Rectal smooth muscle tissue (tissue), 1 donor: ENCODE data around the gene UBE2O.

Experiments
- H3K27ac ChIP-seq: one replicate; pipeline ENCODE4 v1.7.0; 2013; ENCODE audit warnings: low read depth, low read length, inconsistent platforms
- H3K27me3 ChIP-seq: one replicate; pipeline ENCODE4 v1.7.0; 2013; ENCODE audit warnings: low read length; ENCODE audit not compliant: control insufficient read depth, insufficient read depth
- H3K36me3 ChIP-seq: one replicate; pipeline ENCODE4 v1.7.0; 2013; ENCODE audit warnings: low read length; ENCODE audit not compliant: control insufficient read depth, insufficient read depth
- H3K4me1 ChIP-seq: one replicate; pipeline ENCODE4 v1.7.0; 2013; ENCODE audit warnings: low read length; ENCODE audit not compliant: control insufficient read depth, insufficient read depth
- H3K4me3 ChIP-seq: one replicate; pipeline ENCODE4 v1.7.0; 2013; ENCODE audit warnings: low read length
- H3K9ac ChIP-seq: one replicate; pipeline ENCODE4 v1.7.0; 2013; ENCODE audit warnings: low read length

The UBE2O gene

GRCh38 chr17:76395980-76396379 lies 57.0 kb downstream of the UBE2O start:
- Histone ChIP-seq H3K36me3 (peaks cover 37% of the 10 kb centered on the region), H3K9ac (no peak overlapping the region), H3K4me1 (no peaks in the 10 kb centered on the region), H3K4me3 (no peak overlapping the region), H3K27ac (no peak overlapping the region), H3K27me3 (no peaks in the 10 kb centered on the region)

GRCh38 chr17:76394166-76394565 lies 58.8 kb downstream of the UBE2O start:
- Histone ChIP-seq H3K4me3 (no peak overlapping the region), H3K27me3 (no peaks in the 10 kb centered on the region), H3K27ac (no peak overlapping the region), H3K36me3 (peaks cover 31% of the 10 kb centered on the region), H3K9ac (no peak overlapping the region), H3K4me1 (no peaks in the 10 kb centered on the region)

- H3K27me3 ChIP-seq: no peaks in the 10 kb centered on the region
- no peak overlapping the region for H3K9ac ChIP-seq
- no peak overlapping the region for H3K27ac ChIP-seq
- H3K4me1 ChIP-seq: no peaks in the 10 kb centered on the region
- no peak overlapping the region for H3K4me3 ChIP-seq
- peaks cover 14% of the 10 kb centered on the region for H3K36me3 ChIP-seq
Observed at GRCh38 chr17:76391200-76391715, 61.7 kb downstream of the UBE2O start.

- H3K4me3 ChIP-seq: no peak overlapping the region
- no peak overlapping the region for H3K27ac ChIP-seq
- H3K9ac ChIP-seq: no peak overlapping the region
- peaks cover 6% of the 10 kb centered on the region for H3K36me3 ChIP-seq
- no peaks in the 10 kb centered on the region for H3K27me3 ChIP-seq
- H3K4me1 ChIP-seq: no peaks in the 10 kb centered on the region
Observed at GRCh38 chr17:76390003-76390421, 62.9 kb downstream of the UBE2O start.

- H3K27ac ChIP-seq: no peak overlapping the region
- no peak overlapping the region for H3K9ac ChIP-seq
- H3K36me3 ChIP-seq: peaks cover 5% of the 10 kb centered on the region
Observed at GRCh38 chr17:76388966-76389888, 63.7 kb downstream of the UBE2O start.

GRCh38 chr17:76386966-76387765 lies 65.8 kb downstream of the UBE2O start:
- Histone ChIP-seq H3K27me3 (no peaks in the 10 kb centered on the region), H3K36me3 (peaks cover 3% of the 10 kb centered on the region), H3K4me1 (peaks cover 5% of the 10 kb centered on the region), H3K27ac (no peak overlapping the region), H3K4me3 (no peak overlapping the region), H3K9ac (no peak overlapping the region)

More at GRCh38 chr17:76388966-76389888, 63.7 kb downstream of the UBE2O start:
- Histone ChIP-seq H3K4me3 (no peak overlapping the region), H3K4me1 (no peaks in the 10 kb centered on the region), H3K27me3 (no peaks in the 10 kb centered on the region)

GRCh38 chr17:76385892-76386786 lies 66.8 kb downstream of the UBE2O start:
- Histone ChIP-seq H3K9ac (no peak overlapping the region), H3K27ac (no peak overlapping the region), H3K4me1 (peaks cover 5% of the 10 kb centered on the region)

GRCh38 chr17:76384987-76385891 lies 67.7 kb downstream of the UBE2O start:
- H3K4me1 ChIP-seq: peaks cover 5% of the 10 kb centered on the region

More at GRCh38 chr17:76385892-76386786, 66.8 kb downstream of the UBE2O start:
- H3K27me3 ChIP-seq: no peaks in the 10 kb centered on the region
- H3K4me3 ChIP-seq: peak overlapping the region; percentile 68
- no peaks in the 10 kb centered on the region for H3K36me3 ChIP-seq

GRCh38 chr17:76384222-76384986 lies 68.5 kb downstream of the UBE2O start, which contains the start of gene SPHK1:
Gene SPHK1, plus strand, starts transcription at chr17:76384609. Its CDS starts 1,036 bp downstream, at chr17:76385645.
- Histone ChIP-seq H3K9ac (peak within 1 kb of the TSS; percentile 40), H3K27ac (peak within 1 kb of the TSS; percentile 55)

More at GRCh38 chr17:76384987-76385891, 67.7 kb downstream of the UBE2O start:
- peak overlapping the region; percentile 1 for H3K27ac ChIP-seq
- H3K9ac ChIP-seq: no peak overlapping the region
- no peaks in the 10 kb centered on the region for H3K27me3 ChIP-seq
- H3K36me3 ChIP-seq: no peaks in the 10 kb centered on the region
- peak overlapping the region; percentile 68 for H3K4me3 ChIP-seq

GRCh38 chr17:76383546-76384221 lies 69.3 kb downstream of the UBE2O start:
- H3K27ac ChIP-seq: peak overlapping the region; percentile 55
- peak overlapping the region; percentile 68 for H3K4me3 ChIP-seq
- H3K27me3 ChIP-seq: no peaks in the 10 kb centered on the region
- H3K9ac ChIP-seq: peak overlapping the region; percentile 10
- peaks cover 5% of the 10 kb centered on the region for H3K4me1 ChIP-seq
- no peaks in the 10 kb centered on the region for H3K36me3 ChIP-seq

More at GRCh38 chr17:76384222-76384986, 68.5 kb downstream of the UBE2O start, which contains the start of gene SPHK1:
- H3K4me3 ChIP-seq: peak within 1 kb of the TSS; percentile 68
- peaks cover 5% of the 10 kb centered on the region for H3K4me1 ChIP-seq
- H3K27me3 ChIP-seq: no peaks in the 10 kb centered on the region
- H3K36me3 ChIP-seq: no peaks in the 10 kb centered on the region
